CD14-positive monocyte (primary cell): Measurements from ENCODE around the gene FMNL3. TPM values are rescaled to one million over a fixed set of nuclear protein-coding genes. Genes with fewer than 3 reads are reported as not detected.

Source experiments
- DNase-seq, 3 donors: peaks; one replicate each; pipeline ENCODE4 v3.0.0-alpha.2; 2011 to 2022
- H2AFZ ChIP-seq: 2 replicates; pipeline ENCODE4 v1.6.0; 2012; ENCODE audit warnings: mild to moderate bottlenecking, low read depth, low read length, inconsistent platforms; ENCODE audit not compliant: insufficient read depth, poor library complexity, severe bottlenecking
- H3K27ac ChIP-seq, 2 donors: 1 replicate in 1 of 2; 2 replicates in 1 of 2; pipeline ENCODE4 v1.5.1; 2012 to 2013; ENCODE audit warnings: low read length in 2 of 2, control low read depth in 1 of 2, inconsistent platforms in 1 of 2, low read depth in 1 of 2, mild to moderate bottlenecking in 1 of 2
- H3K27me3 ChIP-seq, 2 donors: one replicate each; pipeline versions ENCODE4 v1.6.0 to v1.6.1; 2011 to 2013; ENCODE audit warnings: low read length in 2 of 2; ENCODE audit not compliant: control insufficient read depth in 2 of 2, insufficient read depth in 2 of 2
- H3K36me3 ChIP-seq, 2 donors: replicated peaks in 1 of 2; 1 replicate in 1 of 2; 2 replicates in 1 of 2; pipeline versions ENCODE4 v1.5.1 to v1.6.1; 2012 to 2013; ENCODE audit warnings: low read length in 2 of 2, control low read depth in 1 of 2, inconsistent platforms in 1 of 2, mild to moderate bottlenecking in 1 of 2; ENCODE audit not compliant: insufficient read depth in 2 of 2, control insufficient read depth in 1 of 2
- H3K4me1 ChIP-seq, 2 donors: 1 replicate in 1 of 2; 2 replicates in 1 of 2; pipeline versions ENCODE4 v1.5.1 to v1.6.1; 2012 to 2013; ENCODE audit warnings: low read length in 2 of 2, control low read depth in 1 of 2, inconsistent platforms in 1 of 2, mild to moderate bottlenecking in 1 of 2, moderate library complexity in 1 of 2; ENCODE audit not compliant: insufficient read depth in 2 of 2, control insufficient read depth in 1 of 2
- H3K4me2 ChIP-seq: replicated peaks from 2 replicates; pipeline ENCODE3; 2012; ENCODE audit warnings: low read length, moderate library complexity, mild to moderate bottlenecking; ENCODE audit not compliant: poor library complexity, severe bottlenecking; ENCODE audit errors: extremely low read depth
- H3K4me3 ChIP-seq, 3 experiments: fragments of 200-600 bp in 1 of 3; sonication (generic) in 1 of 3; replicated peaks in 1 of 3; 1 replicate in 2 of 3; 2 replicates in 1 of 3; pipeline ENCODE4 v1.5.1; 2011 to 2013; ENCODE audit warnings: low read length in 3 of 3, mild to moderate bottlenecking in 3 of 3, control low read depth in 2 of 3, low read depth in 2 of 3, inconsistent platforms in 1 of 3, moderate library complexity in 1 of 3
- H3K79me2 ChIP-seq: 2 replicates; pipeline ENCODE4 v1.6.0; 2012; ENCODE audit warnings: mild to moderate bottlenecking, control low read depth, inconsistent platforms, low read length, moderate library complexity; ENCODE audit not compliant: insufficient read depth
- H3K9ac ChIP-seq: 2 replicates; pipeline ENCODE4 v1.6.0; 2017; ENCODE audit warnings: low read length, mild to moderate bottlenecking; ENCODE audit not compliant: insufficient read depth, poor library complexity, severe bottlenecking
- H3K9me3 ChIP-seq, 2 donors: replicated peaks in 1 of 2; 1 replicate in 1 of 2; 2 replicates in 1 of 2; pipeline versions ENCODE4 v1.5.1 to v1.6.1; 2012 to 2013; ENCODE audit warnings: low read length in 2 of 2, control low read depth in 1 of 2; ENCODE audit not compliant: control insufficient read depth in 1 of 2, insufficient read depth in 1 of 2
- H4K20me1 ChIP-seq: 2 replicates; pipeline ENCODE4 v1.6.0; 2012; ENCODE audit warnings: mild to moderate bottlenecking, low read length, control low read depth, moderate library complexity; ENCODE audit not compliant: insufficient read depth
- H3K27ac Mint-ChIP-seq, 7 donors: one replicate each; pipeline ENCODE4 v1.8.0; 2020; ENCODE audit warnings: mild to moderate bottlenecking in 7 of 7, mixed read lengths in 7 of 7, moderate library complexity in 6 of 7, inconsistent platforms in 2 of 7
- H3K27me3 Mint-ChIP-seq, 3 donors: one replicate each; pipeline ENCODE4 v1.8.0; 2021 to 2022; ENCODE audit warnings: low read depth in 3 of 3, mild to moderate bottlenecking in 3 of 3, mixed read lengths in 3 of 3, moderate library complexity in 3 of 3, inconsistent platforms in 1 of 3
- H3K36me3 Mint-ChIP-seq, 2 donors: one replicate each; pipeline ENCODE4 v1.8.0; 2020; ENCODE audit warnings: mixed read lengths in 2 of 2, inconsistent platforms in 1 of 2, mild to moderate bottlenecking in 1 of 2
- H3K4me1 Mint-ChIP-seq: one replicate; pipeline ENCODE4 v1.8.0; 2020; ENCODE audit warnings: mild to moderate bottlenecking, mixed read lengths
- H3K4me3 Mint-ChIP-seq, 2 donors: one replicate each; pipeline ENCODE4 v1.8.0; 2020; ENCODE audit warnings: mild to moderate bottlenecking in 2 of 2, mixed read lengths in 2 of 2, moderate library complexity in 1 of 2
- H3K9me3 Mint-ChIP-seq, 7 donors: one replicate each; pipeline ENCODE4 v1.8.0; 2020 to 2022; ENCODE audit warnings: mixed read lengths in 7 of 7, mild to moderate bottlenecking in 6 of 7, moderate library complexity in 6 of 7, inconsistent platforms in 2 of 7
- WGBS: methylation state at CpG from one replicate; pipeline ENCODE4 v1.1.5; 2013; ENCODE audit warnings: missing lambda C conversion rate; ENCODE audit not compliant: insufficient coverage; 5-methylcytosine and 5-hydroxymethylcytosine counted together
- intact Hi-C, 2 donors: fragments of 100-400 bp; cut with micrococcal nuclease; formaldehyde crosslinking; loops; one replicate each; pipeline versions ENCODE4 v1.15.0 to v1.15.1; 2023
- polyA plus RNA-seq, 3 donors: library from polyadenylated mRNA; depleted of rRNA in 1 of 3; unstranded in 2 of 3; stranded (reverse) in 1 of 3; fragments of 300-500 nt in 2 of 3; fragments of >200 nt in 1 of 3; fragmentation: Illumina TruSeq in 2 of 3; gene quantifications; 1 replicate in 2 of 3; 2 replicates in 1 of 3; pipeline ENCODE4 v1.2.3, GENCODE V29; 2012 to 2021
- TF ChIP-seq, protein P1 (sequence below): fragments of 200-600 bp; IDR thresholded peaks from one replicate; pipeline ENCODE4 v1.8.0; 2022; ENCODE audit warnings: antibody characterized with exemption, mild to moderate bottlenecking

Gene FMNL3
- polyA plus RNA-seq, 3 donors = 1.5 to 5.4 (median 1.7) TPM

DNA sequence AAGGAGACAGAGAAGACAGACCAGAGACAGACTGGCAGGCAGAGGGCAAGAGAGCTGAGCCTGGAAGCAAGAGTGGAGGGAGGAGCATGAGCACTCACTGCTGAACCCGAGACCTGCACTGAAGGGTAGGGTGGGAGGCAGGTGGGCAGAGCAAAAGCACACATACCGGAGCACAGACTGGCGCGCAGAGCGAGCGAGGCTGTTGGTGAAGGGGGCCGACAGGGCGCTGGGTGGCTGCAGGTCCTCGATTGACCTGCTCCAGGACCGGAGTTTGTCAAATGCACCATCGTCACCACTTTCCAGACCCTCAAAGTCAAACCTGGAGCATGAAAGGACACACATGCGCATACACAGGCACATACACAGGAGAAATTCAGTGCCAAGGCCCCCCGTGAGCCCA lies 48.9 kb downstream of the FMNL3 start:
- Histone ChIP-seq H3K79me2 (no peaks in the 10 kb centered on the region), H3K36me3 (peaks cover 6 to 44% of the 10 kb centered on the region in 2 donors), H4K20me1 (no peaks in the 10 kb centered on the region), H3K27ac (no peak overlapping the region), H3K9ac (no peak overlapping the region), H2AFZ (no peak overlapping the region), H3K4me2 (no peak overlapping the region), H3K27me3 (no peaks in the 10 kb centered on the region), H3K9me3 (no peaks in the 10 kb centered on the region), H3K4me1 (peaks cover 28% of the 10 kb centered on the region in 2 donors), H3K4me3 (no peak overlapping the region)
- no peak for DNase-seq
- peaks cover 48 to 56% of the 10 kb centered on the region in 2 donors for H3K36me3 Mint-ChIP-seq
- H3K9me3 Mint-ChIP-seq = peaks cover 0 to 2% (median 0%) of the 10 kb centered on the region in 7 donors
- 98% methylated on average over 12 of the region's 13 CpGs for WGBS
- H3K4me1 Mint-ChIP-seq = peaks cover 39% of the 10 kb centered on the region
- TF ChIP-seq, protein P1, sequence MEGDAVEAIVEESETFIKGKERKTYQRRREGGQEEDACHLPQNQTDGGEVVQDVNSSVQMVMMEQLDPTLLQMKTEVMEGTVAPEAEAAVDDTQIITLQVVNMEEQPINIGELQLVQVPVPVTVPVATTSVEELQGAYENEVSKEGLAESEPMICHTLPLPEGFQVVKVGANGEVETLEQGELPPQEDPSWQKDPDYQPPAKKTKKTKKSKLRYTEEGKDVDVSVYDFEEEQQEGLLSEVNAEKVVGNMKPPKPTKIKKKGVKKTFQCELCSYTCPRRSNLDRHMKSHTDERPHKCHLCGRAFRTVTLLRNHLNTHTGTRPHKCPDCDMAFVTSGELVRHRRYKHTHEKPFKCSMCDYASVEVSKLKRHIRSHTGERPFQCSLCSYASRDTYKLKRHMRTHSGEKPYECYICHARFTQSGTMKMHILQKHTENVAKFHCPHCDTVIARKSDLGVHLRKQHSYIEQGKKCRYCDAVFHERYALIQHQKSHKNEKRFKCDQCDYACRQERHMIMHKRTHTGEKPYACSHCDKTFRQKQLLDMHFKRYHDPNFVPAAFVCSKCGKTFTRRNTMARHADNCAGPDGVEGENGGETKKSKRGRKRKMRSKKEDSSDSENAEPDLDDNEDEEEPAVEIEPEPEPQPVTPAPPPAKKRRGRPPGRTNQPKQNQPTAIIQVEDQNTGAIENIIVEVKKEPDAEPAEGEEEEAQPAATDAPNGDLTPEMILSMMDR = no peak
- intact Hi-C loops = no loop called here
- no peak overlapping the region for H3K4me3 Mint-ChIP-seq
- H3K27me3 Mint-ChIP-seq = peaks cover 0 to 4% (median 2%) of the 10 kb centered on the region in 3 donors
- peak overlapping the region in 1 of 7 donors; percentile 19 for H3K27ac Mint-ChIP-seq

GRCh38 chr12:49655595-49656236 lies 51.5 kb downstream of the FMNL3 start:
- Mint-ChIP-seq H3K27me3 (peaks cover 0 to 2% (median 0%) of the 10 kb centered on the region in 3 donors), H3K4me3 (no peak overlapping the region), H3K27ac (no peak overlapping the region), H3K4me1 (peaks cover 15% of the 10 kb centered on the region), H3K9me3 (no peaks in the 10 kb centered on the region), H3K36me3 (peaks cover 47 to 56% of the 10 kb centered on the region in 2 donors)
- no peak overlapping the region for H2AFZ ChIP-seq
- H3K79me2 ChIP-seq = no peaks in the 10 kb centered on the region
- peaks cover 9 to 60% of the 10 kb centered on the region in 2 donors for H3K36me3 ChIP-seq
- peaks cover 2% of the 10 kb centered on the region in 2 donors for H3K4me1 ChIP-seq
- no peaks in the 10 kb centered on the region for H4K20me1 ChIP-seq
- TF ChIP-seq, protein P1 = no peak
- no peak for DNase-seq
- H3K27ac ChIP-seq = no peak overlapping the region
- H3K27me3 ChIP-seq = no peaks in the 10 kb centered on the region
- no peak overlapping the region for H3K4me3 ChIP-seq
- H3K9ac ChIP-seq = peak overlapping the region; percentile 1
- intact Hi-C loops = no loop called here
- H3K9me3 ChIP-seq = no peaks in the 10 kb centered on the region
- H3K4me2 ChIP-seq = no peak overlapping the region
- 88% methylated on average over 1 of the region's 2 CpGs for WGBS
